ENCODE measurements around the gene GRIP2. TPM values are rescaled to one million over a fixed set of nuclear protein-coding genes. Genes with fewer than 3 reads are reported as not detected.

The GRIP2 gene
- total RNA-seq, 1 donor, result not detected

DNA sequence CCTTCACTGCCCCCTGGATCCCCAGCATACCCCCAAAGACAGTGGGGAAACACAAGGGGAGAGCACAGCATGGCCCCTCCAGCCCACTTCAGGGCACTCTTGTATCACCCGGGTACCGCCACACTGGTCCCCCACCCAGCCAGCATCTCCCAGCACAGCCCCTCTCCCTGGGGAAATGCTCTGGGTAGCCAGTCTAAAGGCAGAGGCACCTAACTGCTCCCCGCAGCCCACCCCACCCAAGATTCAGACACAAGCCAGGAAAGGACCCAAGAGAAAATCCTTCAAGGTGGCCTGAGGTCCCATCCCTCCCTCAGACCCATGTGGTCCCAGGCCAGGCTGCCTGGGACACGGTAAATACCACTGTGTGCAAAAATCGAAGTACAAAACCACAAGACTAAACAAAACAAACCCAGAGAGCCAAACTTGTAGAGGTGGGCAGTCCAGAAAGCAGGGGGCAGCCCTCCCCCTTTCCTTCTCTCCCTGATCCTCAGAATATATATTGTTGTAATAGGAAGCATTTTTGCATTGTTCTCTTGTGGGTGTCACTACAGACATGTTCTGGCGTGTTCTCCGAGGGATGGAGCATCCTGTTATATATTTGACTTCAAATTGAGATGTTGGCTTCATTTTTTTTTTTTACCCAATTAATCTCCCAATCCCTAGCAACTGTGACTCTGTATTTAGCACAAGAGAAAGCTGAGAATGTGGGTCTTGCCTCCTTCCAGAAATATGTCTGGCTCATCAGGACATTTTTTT lies 51.7 kb downstream of the GRIP2 start:
- no peak for DNase-seq (ENCODE audit: low read depth in 2 of 3, low spot score in 2 of 3)

DNA sequence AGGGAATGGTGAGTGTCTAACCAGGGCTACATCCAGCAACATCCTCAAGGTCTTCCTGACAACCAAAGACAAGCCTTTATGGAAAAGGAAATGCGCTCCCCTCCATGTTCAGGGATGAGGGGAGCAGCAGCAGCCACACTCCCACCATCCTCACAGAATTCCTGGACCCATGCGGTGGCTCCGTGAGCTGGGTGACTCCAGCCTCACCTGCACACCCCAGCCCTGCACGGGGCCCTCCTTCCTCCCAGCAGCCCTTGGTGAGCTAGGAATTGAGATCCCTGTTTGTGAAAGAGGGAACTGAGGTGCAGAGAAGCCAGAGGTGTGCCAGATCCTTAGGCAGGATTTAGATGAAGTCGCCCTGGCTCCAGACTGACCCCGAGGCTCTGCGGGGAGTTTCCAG lies 52.3 kb downstream of the GRIP2 start:
- DNase-seq (ENCODE audit: low read depth in 2 of 3, low spot score in 2 of 3), result no peak

DNA sequence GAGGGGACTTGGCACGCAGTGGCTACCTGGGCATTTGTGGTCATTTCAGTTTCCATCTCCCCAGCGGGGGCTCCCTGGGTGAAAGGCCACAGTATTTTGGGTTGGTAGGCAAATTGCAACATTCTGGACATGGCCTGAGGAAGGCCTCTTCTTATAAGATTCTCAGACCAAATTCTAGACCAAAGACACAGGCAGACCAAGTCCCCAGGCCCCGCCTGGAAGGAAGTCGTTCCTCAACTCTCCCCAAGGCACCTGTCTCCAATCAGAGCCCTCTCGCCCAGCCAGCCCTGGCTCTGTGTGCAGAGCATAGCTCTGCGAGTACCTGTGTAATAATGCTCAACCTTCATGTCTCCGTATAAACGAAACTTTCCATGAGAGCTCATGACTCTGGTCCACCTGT lies 53.1 kb downstream of the GRIP2 start:
- no peak for DNase-seq (ENCODE audit: low read depth in 2 of 3, low spot score in 2 of 3)

DNA sequence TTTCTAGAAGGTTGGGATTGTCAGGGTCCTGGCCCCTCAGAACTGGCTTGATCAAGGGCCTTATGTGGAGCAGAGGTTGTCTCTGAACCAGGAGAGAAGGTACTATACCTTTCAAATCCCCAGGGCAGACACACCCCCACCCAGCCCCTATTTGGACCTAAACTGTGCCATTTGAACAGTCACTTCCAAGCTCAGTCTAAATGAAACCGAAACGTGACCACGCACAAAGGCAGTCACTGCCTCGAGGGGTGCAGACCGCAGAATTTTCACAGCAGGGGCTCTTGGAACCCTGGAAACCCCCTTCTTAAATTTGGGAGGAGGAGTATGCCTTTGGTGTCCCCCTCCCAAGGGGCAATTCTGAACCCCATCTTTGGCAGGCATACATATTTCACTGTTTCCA lies 53.7 kb downstream of the GRIP2 start:
- DNase-seq (ENCODE audit: low read depth in 2 of 3, low spot score in 2 of 3), result no peak

DNA sequence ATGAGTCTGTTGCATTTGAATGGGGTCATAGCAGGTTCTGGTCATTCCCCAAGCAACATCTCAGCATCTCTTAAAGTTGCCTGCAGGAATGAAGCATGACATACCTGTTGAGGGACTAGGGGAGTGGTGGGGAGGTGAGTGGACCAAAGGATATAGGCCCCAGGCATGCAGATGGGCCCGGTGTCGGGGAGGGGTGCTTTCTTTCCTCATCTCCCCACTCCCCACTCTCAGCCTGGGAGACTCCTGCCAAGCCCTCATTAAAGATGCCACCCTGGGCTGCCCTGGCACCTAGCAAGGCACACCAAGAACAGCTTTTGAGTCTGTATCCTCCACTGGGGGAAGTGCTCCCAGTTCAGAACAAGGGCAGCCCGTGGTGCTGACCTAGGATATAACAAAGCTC lies 54.2 kb downstream of the GRIP2 start:
- no peak for DNase-seq (ENCODE audit: low read depth in 2 of 3, low spot score in 2 of 3)

- no peak for DNase-seq (ENCODE audit: low read depth in 2 of 3, low spot score in 2 of 3)
Measured at GRCh38 chr3:14484741-14485140, 55.4 kb downstream of the GRIP2 start.

GRCh38 chr3:14483286-14483685 lies 56.9 kb downstream of the GRIP2 start:
- no peak for DNase-seq (ENCODE audit: low read depth in 2 of 3, low spot score in 2 of 3)

- DNase-seq (ENCODE audit: low read depth in 2 of 3, low spot score in 2 of 3), result no peak
Measured at GRCh38 chr3:14482271-14482721, 57.8 kb downstream of the GRIP2 start.

- DNase-seq (ENCODE audit: low read depth in 2 of 3, low spot score in 2 of 3), result no peak
Measured at GRCh38 chr3:14481646-14482036, 58.5 kb downstream of the GRIP2 start.

GRCh38 chr3:14481018-14481645 lies 59.0 kb downstream of the GRIP2 start:
- no peak for DNase-seq (ENCODE audit: low read depth in 2 of 3, low spot score in 2 of 3)

DNA sequence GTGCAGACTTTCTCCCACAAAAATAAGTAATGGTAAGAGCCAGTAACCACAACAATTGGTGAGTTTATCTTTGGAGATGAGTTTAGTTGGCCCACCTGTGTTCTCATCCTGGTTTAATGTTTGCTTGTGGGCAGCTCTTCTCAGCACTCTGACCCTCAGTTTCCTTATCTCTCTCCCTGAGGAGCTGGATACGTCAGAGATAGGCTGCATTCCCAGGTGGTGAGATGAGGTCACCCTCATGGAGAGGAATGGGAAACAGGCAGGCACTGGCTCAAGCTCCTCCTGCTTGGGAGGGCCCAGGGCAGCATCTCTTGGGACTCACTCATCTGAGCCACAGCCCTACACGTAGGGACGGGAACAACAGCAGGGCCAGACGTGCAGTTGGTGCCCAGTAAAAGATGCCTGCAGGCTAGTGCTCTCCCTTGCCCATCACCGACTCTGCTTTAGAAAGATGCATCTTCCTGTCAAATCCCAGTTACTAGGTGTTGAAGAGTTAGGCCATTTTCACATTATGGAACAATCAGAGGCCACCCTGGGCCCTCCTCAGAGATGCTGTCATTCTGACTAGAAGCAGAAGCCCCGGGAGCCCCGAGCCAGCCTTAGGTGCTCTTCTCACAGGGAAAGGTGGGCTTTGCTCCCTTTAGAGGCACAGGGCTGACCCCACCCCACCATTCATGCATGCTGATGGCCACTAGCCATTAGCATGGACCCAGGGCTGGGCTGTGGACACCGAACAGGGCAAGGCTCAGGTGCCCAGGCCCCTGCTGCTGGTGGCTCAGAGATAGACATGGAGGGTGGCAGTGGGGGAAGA lies 59.7 kb downstream of the GRIP2 start:
- no peak for DNase-seq (ENCODE audit: low read depth in 2 of 3, low spot score in 2 of 3)

DNA sequence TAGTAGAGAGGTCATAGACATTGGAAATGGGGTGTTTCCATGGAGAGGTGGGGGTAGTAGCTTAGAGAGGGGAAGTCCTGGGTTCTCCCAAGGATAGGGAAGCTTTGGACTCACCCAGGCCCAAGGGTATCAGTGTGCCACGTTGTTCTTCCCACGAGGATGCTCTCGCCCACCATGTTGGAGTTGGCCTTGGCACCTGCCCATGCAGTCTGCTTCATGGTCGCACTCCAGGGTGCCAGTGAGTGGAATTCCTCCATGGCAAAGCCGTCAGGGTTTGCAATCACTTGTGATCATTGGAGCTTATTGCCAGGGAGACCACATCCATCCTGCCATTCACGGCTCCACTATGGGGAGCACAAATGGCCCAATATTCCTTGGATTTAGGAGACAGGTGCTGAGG lies 60.6 kb downstream of the GRIP2 start:
- DNase-seq (ENCODE audit: low read depth in 2 of 3, low spot score in 2 of 3), result no peak

GRCh38 chr3:14478956-14479550 lies 61.1 kb downstream of the GRIP2 start:
- no peak for DNase-seq (ENCODE audit: low read depth in 2 of 3, low spot score in 2 of 3)

- DNase-seq (ENCODE audit: low read depth in 2 of 3, low spot score in 2 of 3), result no peak
Measured at GRCh38 chr3:14477311-14477935, 62.7 kb downstream of the GRIP2 start.

- DNase-seq (ENCODE audit: low read depth in 2 of 3, low spot score in 2 of 3), result no peak
Measured at GRCh38 chr3:14476583-14477265, 63.4 kb downstream of the GRIP2 start.

GRCh38 chr3:14475621-14476020 lies 64.5 kb downstream of the GRIP2 start:
- DNase-seq (ENCODE audit: low read depth in 2 of 3, low spot score in 2 of 3), result no peak

GRCh38 chr3:14474363-14475081 lies 65.6 kb downstream of the GRIP2 start:
- no peak for DNase-seq (ENCODE audit: low read depth in 2 of 3, low spot score in 2 of 3)

GRCh38 chr3:14473411-14473891 lies 66.7 kb downstream of the GRIP2 start:
- no peak for DNase-seq (ENCODE audit: low read depth in 2 of 3, low spot score in 2 of 3)
